GM11168 (cell line): ENCODE measurements around the gene ADGRB2.

Experiments
- in situ Hi-C: fragments of 300-500 bp; cut with MboI; formaldehyde crosslinking; loops from one replicate; pipeline ENCODE4 v1.12.0; 2022; ENCODE audit warnings: low sequenced_read_pairs; ENCODE audit not compliant: unreplicated experiment

The ADGRB2 gene

DNA sequence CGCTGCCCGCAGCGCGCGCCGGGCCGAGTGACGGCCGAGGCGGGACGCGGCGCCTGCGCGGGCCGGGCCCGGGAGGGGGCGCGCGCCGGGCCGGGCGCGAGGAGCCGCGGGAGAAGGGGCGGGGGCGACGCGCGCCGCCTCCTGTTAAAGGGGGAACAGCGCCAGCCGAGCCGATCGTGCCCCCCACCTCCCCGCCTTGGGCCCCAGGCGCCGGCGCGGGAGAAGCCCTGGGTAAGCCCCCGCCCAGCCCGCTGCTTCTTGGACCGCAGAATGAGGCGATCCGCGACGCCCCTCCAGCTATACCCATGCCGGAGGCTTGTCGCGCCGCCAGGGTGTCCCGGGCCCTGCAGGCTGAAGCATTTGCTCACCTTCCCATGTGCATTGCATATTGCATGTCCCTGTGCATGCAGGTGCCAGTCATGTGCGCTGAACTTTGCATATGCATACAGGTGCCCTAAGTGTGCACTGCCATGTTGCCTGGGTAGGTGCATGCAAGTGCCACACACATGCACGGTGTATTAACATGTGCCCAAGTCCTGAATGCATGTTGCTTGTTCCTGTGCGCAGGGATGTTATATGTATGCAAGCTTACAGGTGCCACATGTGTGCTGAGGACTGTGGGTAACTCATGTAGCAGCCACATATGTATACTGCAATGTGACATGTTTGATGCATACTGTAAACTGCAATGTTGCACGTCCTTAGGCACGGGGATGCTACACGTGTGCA lies at the start of gene ADGRB2:
Gene ADGRB2 (minus strand): TSS at position 29 of the 729 bp plus-strand sequence. CDS start 7,119 bp downstream, outside the sequence.
- in situ Hi-C loops: no loop called here

GRCh38 chr1:31812158-31812829 lies 48.2 kb upstream of the ADGRB2 start:
- in situ Hi-C loops: no loop called here

GRCh38 chr1:31811605-31812004 lies 47.5 kb upstream of the ADGRB2 start:
- in situ Hi-C loops: no loop called here

- in situ Hi-C loops: no loop called here
Observed at GRCh38 chr1:31809698-31810097, 45.6 kb upstream of the ADGRB2 start.

DNA sequence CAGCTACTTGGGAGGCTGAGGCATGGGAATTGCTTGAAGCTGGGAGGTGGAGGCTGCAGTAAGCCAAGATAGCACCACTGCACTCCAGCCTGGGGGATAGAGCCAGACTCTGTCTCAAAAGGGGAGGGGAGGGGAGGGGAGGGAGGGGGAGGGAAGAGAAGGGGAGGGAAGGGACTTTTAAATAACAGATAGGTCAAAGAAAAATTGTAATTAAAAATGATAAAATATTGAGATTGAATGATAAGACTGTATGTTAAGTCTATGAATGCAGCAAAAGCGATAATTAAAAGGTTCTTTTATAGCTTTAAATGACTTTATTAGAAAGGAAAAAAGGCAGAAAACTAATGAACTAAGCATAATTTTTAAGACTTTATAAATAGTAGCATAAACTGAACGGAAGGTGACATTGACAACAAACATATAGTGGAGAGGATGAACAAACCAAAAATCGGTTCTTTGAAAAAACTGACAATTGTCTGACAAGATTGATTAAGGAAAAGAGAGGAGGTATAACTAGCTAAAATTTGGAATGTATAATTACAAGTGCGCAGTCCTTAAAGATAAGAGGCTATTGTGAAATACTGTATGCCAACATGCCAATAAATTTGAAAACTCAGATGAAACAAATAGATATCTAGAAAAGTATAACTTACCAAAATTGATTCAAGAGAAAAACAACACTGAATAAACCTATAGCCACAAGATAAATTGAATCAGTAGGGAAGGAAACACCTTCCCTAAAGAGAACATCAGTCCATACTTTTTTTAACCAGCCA lies 43.3 kb upstream of the ADGRB2 start:
- in situ Hi-C loops: no loop called here

DNA sequence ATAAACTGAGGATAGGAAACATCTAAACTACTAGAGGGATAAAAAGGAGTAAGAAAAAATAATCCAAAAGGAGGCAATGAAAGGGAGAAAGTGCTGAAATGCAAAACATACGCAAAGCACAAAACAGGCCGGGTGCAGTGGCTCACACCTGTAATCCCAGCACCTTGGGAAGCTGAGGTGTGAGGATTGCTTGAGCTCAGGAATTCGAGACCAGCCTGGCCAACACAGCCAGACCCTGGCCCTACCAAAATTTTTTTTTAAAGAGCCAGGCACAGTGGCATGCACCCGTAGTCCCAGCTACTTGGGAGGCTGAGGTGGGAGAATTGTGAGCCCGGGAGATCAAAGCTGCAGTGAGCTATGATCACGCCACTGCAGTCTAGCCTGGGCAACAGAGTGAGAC lies 41.2 kb upstream of the ADGRB2 start:
- in situ Hi-C loops: no loop called here

DNA sequence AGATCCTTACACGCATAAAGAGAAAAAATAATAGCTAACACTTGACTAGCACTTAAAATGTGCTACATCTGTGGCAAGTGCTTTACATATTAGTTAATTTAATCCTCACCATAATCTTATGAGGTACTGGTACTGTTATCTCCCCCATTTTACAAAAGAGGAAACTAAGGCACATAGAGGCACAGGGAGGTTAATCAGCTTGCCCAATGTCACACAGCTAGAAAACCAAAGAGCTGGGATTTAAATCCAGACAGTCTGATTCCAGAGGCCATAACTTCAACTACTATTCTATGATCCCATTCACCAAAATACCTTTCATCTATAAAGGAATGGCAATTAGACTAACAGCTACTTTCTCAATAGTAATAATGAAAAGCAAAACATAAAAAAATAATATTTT lies 40.0 kb upstream of the ADGRB2 start:
- in situ Hi-C loops: no loop called here

DNA sequence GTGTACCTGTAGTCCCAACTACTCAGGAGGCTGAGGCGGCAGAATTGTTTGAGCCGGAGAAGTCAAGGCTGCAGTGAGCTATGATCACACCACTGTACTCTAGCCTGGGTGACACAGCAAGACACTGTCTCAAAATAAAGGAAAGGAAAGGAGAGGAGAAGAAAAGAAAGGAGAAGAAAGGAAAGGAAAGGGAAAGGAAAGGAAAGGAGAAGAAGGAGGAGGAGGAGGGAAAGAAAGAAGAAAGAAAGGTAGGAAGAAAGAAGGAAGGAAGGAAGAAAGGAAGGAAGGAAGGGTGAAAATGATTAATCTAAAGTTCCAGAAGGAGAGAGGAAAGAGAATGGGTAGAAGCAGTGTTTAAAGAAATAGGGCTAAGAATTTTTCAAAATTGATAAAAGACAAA lies 39.5 kb upstream of the ADGRB2 start:
- in situ Hi-C loops: no loop called here

- in situ Hi-C loops: no loop called here
Observed at GRCh38 chr1:31802190-31803150, 38.3 kb upstream of the ADGRB2 start.

DNA sequence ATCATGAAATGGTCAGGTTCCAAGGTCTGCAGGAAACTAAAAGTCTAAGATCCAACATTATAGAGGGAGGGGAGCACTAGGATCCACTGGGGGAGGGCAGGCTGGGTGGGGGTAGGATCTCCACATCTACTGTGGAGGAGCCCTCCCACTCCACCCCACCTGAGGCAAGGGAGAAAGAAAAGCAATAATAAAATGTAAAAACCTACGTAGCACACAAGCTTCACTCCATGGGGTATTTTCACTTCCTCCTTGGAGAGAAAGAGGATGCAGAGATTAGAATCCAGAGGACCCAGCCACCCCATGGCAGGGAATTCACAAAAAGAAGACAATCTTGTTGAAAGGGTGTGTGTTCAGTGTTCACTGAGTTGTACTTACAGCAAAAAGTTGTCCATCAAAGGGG lies 37.3 kb upstream of the ADGRB2 start:
- in situ Hi-C loops: no loop called here

GRCh38 chr1:31800674-31800967 lies 36.5 kb upstream of the ADGRB2 start:
- in situ Hi-C loops: no loop called here

- in situ Hi-C loops: loop anchor here (10.0 kb wide), 1 partner anchor 135 kb away; no protein-coding TSS in a partner anchor
Observed at GRCh38 chr1:31799895-31800673, 35.9 kb upstream of the ADGRB2 start.

DNA sequence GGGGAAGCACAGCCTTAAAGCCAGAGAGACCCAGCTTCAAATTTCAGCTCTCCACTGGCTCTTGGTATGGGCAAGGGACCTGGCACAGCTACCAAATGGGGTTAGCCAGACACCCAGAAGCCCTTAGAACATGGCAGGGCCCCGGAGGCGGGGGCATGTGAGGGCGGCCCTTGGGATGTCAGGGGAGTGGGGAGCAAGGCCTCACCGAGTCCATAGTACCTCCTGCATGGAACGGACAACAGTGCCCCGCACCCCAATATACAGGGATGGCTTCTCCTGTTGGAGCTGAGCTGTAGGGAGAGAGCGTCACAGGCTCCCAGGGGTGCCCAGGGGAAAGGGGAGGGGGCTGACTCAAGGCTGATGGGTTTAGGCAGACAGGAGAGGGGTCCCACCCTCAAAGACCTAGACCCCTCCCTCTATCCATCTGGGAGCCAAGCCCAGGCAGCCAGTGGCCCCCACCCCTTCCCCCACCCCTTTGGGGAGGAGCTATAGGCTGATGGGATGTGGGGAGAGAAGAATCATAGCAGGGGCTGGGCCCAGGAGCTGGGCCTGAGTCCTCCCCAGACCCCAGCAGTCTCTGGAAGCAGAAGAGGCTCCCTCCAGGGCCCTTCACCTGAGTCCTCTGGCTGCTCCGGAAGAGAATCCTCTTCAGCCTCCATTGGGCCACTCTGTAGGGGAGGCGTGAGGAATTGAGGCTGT lies 35.2 kb upstream of the ADGRB2 start:
- in situ Hi-C loops: loop anchor here (10.0 kb wide), 1 partner anchor 135 kb away; no protein-coding TSS in a partner anchor

GRCh38 chr1:31798433-31799195 lies 34.5 kb upstream of the ADGRB2 start:
- in situ Hi-C loops: loop anchor here (10.0 kb wide), 1 partner anchor 134 kb away; no protein-coding TSS in a partner anchor

- in situ Hi-C loops: loop anchor here (10.0 kb wide), 1 partner anchor 133 kb away; no protein-coding TSS in a partner anchor
Observed at GRCh38 chr1:31798086-31798432, 33.9 kb upstream of the ADGRB2 start.

DNA sequence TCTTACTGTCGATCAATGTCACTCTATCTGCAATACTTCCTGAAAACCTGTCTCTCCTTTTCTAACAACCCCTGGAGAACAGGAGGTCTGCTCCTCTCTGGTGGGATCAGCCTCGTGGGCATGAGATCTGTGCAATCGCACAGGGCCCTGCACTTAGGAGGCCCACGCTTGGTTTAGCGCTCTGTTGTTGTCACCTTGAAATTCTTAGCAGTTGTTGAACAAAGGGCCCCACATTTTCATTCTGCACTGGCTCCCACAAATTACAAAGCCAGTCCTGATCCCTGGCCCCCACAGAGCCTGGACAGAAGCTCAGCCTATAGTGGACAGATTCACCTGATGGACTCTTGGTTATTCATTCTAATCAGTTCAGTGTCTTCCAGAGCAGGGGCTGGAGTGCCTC lies 33.1 kb upstream of the ADGRB2 start:
- in situ Hi-C loops: loop anchor here (10.0 kb wide), 1 partner anchor 132 kb away; no protein-coding TSS in a partner anchor

- in situ Hi-C loops: loop anchor here (10.0 kb wide), 1 partner anchor 132 kb away; no protein-coding TSS in a partner anchor
Observed at GRCh38 chr1:31796707-31797106, 32.6 kb upstream of the ADGRB2 start.
